Measurements from ENCODE around the gene CAPNS1. TPM values are rescaled to one million over a fixed set of nuclear protein-coding genes. Genes with fewer than 3 reads are reported as not detected.

The CAPNS1 gene
- total and polyA plus RNA-seq, 2 of the 13 experiments (the other 11 are each of a cell fraction or from before 2014, with no cell fraction given): 322 to 526 TPM

DNA sequence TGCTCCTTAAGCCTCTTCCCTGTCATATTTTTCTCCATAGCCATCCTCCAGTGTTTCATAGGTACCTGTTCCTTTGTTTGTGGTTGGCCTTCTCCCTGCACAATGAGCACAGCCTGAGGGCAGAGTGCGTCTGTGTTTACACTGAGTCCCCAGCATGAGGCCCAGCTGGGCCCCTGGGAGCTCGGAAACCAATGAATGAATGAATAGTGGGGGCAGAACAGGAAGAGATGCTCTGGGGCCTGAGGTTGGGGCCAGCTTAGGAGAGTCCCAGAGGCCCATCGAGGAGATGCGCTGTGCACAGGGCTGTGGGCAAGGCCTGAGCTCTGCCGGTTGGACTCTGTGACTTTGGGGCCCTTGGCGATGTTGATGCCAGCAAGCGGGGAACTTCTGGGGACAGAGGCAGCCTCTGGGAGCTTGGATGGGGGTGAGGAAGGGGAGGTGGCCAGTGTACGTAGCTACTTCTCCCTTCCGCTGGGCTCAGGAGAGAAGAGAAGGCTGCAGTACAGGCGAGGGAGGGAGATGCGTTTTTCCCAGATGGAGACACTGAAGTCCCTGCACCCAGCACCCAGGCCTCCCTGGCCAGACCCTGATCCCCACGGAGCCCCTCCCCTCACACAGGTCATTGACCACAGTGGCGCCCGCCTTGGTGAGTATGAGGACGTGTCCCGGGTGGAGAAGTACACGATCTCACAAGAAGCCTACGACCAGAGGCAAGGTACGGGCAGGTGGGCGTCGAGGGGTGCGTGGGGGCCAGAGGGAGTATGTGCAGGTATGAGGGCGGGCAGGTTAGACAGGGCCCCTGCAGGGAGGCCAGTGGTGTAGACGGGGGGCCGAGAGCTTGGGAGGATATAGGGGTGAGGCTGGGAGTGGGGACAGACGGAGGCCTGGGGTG, 19.5 kb upstream of the CAPNS1 start (continued):
- TF ChIP-seq, protein P1, sequence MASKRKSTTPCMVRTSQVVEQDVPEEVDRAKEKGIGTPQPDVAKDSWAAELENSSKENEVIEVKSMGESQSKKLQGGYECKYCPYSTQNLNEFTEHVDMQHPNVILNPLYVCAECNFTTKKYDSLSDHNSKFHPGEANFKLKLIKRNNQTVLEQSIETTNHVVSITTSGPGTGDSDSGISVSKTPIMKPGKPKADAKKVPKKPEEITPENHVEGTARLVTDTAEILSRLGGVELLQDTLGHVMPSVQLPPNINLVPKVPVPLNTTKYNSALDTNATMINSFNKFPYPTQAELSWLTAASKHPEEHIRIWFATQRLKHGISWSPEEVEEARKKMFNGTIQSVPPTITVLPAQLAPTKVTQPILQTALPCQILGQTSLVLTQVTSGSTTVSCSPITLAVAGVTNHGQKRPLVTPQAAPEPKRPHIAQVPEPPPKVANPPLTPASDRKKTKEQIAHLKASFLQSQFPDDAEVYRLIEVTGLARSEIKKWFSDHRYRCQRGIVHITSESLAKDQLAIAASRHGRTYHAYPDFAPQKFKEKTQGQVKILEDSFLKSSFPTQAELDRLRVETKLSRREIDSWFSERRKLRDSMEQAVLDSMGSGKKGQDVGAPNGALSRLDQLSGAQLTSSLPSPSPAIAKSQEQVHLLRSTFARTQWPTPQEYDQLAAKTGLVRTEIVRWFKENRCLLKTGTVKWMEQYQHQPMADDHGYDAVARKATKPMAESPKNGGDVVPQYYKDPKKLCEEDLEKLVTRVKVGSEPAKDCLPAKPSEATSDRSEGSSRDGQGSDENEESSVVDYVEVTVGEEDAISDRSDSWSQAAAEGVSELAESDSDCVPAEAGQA (IDR thresholded peaks at IDR 0.05; ENCODE audit: low read depth): 0 out of 2 replicates have a peak, but pooled peaks have one; percentile 20
- TF ChIP-seq, protein P1 (CRISPR knock-in tag; IDR thresholded peaks at IDR 0.05; ENCODE audit: borderline replicate concordance): no peak
- TF ChIP-seq, protein P2, sequence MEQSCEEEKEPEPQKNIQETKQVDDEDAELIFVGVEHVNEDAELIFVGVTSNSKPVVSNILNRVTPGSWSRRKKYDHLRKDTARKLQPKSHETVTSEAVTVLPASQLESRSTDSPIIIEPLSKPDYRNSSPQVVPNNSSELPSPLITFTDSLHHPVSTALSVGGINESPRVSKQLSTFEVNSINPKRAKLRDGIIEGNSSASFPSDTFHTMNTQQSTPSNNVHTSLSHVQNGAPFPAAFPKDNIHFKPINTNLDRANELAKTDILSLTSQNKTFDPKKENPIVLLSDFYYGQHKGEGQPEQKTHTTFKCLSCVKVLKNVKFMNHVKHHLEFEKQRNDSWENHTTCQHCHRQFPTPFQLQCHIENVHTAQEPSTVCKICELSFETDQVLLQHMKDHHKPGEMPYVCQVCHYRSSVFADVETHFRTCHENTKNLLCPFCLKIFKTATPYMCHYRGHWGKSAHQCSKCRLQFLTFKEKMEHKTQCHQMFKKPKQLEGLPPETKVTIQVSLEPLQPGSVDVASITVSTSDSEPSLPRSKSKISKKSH (CRISPR knock-in tag; IDR thresholded peaks at IDR 0.05; ENCODE audit: borderline replicate concordance): no peak
- TF ChIP-seq ZNF782 (CRISPR knock-in tag; IDR thresholded peaks at IDR 0.05; ENCODE audit: borderline replicate concordance): no peak; the same call in 1 of the 2 replicates
- TF ChIP-seq, protein P3, sequence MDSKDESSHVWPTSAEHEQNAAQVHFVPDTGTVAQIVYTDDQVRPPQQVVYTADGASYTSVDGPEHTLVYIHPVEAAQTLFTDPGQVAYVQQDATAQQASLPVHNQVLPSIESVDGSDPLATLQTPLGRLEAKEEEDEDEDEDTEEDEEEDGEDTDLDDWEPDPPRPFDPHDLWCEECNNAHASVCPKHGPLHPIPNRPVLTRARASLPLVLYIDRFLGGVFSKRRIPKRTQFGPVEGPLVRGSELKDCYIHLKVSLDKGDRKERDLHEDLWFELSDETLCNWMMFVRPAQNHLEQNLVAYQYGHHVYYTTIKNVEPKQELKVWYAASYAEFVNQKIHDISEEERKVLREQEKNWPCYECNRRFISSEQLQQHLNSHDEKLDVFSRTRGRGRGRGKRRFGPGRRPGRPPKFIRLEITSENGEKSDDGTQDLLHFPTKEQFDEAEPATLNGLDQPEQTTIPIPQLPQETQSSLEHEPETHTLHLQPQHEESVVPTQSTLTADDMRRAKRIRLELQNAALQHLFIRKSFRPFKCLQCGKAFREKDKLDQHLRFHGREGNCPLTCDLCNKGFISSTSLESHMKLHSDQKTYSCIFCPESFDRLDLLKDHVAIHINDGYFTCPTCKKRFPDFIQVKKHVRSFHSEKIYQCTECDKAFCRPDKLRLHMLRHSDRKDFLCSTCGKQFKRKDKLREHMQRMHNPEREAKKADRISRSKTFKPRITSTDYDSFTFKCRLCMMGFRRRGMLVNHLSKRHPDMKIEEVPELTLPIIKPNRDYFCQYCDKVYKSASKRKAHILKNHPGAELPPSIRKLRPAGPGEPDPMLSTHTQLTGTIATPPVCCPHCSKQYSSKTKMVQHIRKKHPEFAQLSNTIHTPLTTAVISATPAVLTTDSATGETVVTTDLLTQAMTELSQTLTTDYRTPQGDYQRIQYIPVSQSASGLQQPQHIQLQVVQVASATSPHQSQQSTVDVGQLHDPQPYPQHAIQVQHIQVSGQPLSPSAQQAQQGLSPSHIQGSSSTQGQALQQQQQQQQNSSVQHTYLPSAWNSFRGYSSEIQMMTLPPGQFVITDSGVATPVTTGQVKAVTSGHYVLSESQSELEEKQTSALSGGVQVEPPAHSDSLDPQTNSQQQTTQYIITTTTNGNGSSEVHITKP (CRISPR knock-in tag; IDR thresholded peaks at IDR 0.05; ENCODE audit: low read depth): peak; percentile 58; the same call in 1 of the 2 replicates
- TF ChIP-seq, protein P4, sequence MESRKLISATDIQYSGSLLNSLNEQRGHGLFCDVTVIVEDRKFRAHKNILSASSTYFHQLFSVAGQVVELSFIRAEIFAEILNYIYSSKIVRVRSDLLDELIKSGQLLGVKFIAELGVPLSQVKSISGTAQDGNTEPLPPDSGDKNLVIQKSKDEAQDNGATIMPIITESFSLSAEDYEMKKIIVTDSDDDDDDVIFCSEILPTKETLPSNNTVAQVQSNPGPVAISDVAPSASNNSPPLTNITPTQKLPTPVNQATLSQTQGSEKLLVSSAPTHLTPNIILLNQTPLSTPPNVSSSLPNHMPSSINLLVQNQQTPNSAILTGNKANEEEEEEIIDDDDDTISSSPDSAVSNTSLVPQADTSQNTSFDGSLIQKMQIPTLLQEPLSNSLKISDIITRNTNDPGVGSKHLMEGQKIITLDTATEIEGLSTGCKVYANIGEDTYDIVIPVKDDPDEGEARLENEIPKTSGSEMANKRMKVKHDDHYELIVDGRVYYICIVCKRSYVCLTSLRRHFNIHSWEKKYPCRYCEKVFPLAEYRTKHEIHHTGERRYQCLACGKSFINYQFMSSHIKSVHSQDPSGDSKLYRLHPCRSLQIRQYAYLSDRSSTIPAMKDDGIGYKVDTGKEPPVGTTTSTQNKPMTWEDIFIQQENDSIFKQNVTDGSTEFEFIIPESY (CRISPR knock-in tag; IDR thresholded peaks at IDR 0.05): 0 out of 2 replicates have a peak, but pooled peaks have one; percentile 12
- 0 out of 2 replicates have a peak, but pooled peaks have one; percentile 74 for TF ChIP-seq RELA (CRISPR knock-in tag; IDR thresholded peaks at IDR 0.05)
- TF ChIP-seq, protein P5, sequence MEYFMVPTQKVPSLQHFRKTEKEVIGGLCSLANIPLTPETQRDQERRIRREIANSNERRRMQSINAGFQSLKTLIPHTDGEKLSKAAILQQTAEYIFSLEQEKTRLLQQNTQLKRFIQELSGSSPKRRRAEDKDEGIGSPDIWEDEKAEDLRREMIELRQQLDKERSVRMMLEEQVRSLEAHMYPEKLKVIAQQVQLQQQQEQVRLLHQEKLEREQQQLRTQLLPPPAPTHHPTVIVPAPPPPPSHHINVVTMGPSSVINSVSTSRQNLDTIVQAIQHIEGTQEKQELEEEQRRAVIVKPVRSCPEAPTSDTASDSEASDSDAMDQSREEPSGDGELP (IDR thresholded peaks at IDR 0.05; ENCODE audit: borderline replicate concordance, low read depth): peak; percentile 96
- no peak; the same call in 1 of the 2 replicates for TF ChIP-seq DNMT1 (CRISPR knock-in tag; IDR thresholded peaks at IDR 0.05)
- no peak for TF ChIP-seq KLF9 (CRISPR knock-in tag; IDR thresholded peaks at IDR 0.05; ENCODE audit: low read depth)
- TF ChIP-seq ATF7-NPFF (CRISPR knock-in tag; IDR thresholded peaks at IDR 0.05; ENCODE audit: low read depth): no peak
- TF ChIP-seq MEIS1 (CRISPR knock-in tag; IDR thresholded peaks at IDR 0.05; ENCODE audit: borderline replicate concordance): 0 out of 2 replicates have a peak, but pooled peaks have one; percentile 59
- TF ChIP-seq TAF1 (CRISPR knock-in tag; IDR thresholded peaks at IDR 0.05): peak; percentile 78

Measured in HepG2 (cell line).